Body of pancreas (tissue), 4 donors: ENCODE results near the gene DUXA.

ENCODE experiments used
- POLR2A ChIP-seq, 3 donors: fragments of 450-650 bp; IDR thresholded peaks; one replicate each; pipeline ENCODE4 v1.6.1; 2016; ENCODE audit warnings: antibody characterized with exemption in 3 of 3, mild to moderate bottlenecking in 2 of 3
- TF ChIP-seq, protein P1 (sequence below), 7 experiments: fragments of 450-650 bp in 4 of 7; fragments of 200-600 bp in 3 of 7; sonication (generic) in 3 of 7; IDR thresholded peaks; one replicate each; pipeline ENCODE4 v1.5.1; 2016 to 2019; ENCODE audit warnings: antibody characterized with exemption in 7 of 7

DNA sequence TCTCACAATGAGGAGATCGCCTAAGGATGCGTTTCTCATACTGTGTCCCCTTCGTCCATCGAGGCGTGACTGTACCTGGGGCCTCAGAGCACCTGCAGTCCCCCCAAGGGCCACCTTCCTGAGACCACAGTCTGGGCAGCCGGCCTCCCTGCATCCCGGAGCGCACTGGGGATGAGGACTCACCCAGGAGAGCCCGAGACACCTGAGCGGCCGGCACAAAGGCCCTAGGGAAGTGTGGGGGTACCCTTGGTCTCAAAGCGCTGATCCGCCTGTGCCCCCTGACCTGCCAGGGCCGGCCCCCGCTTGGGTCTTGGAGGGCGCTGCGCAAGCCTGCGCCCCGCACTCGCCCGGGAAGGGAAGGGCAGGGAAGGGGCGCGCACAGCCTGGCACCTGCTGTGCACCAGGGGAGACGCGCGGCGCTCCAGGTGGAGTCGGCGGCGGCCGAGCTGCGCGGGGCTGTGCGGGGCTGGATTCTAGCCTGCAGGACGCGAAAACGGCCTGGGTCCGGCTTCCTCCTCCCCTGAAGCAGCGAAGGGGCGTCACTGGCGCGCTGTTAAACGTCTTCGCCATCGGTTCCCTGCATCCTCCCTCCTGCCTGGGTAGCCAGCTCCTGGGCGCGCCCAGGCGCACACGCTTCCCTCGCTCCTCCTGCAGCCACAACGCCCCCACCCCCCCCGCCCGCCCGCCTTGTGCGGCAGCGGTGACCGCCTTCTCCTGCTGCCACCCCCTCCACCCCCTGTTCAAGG lies 61.1 kb downstream of the DUXA start:
- TF ChIP-seq, protein P1, sequence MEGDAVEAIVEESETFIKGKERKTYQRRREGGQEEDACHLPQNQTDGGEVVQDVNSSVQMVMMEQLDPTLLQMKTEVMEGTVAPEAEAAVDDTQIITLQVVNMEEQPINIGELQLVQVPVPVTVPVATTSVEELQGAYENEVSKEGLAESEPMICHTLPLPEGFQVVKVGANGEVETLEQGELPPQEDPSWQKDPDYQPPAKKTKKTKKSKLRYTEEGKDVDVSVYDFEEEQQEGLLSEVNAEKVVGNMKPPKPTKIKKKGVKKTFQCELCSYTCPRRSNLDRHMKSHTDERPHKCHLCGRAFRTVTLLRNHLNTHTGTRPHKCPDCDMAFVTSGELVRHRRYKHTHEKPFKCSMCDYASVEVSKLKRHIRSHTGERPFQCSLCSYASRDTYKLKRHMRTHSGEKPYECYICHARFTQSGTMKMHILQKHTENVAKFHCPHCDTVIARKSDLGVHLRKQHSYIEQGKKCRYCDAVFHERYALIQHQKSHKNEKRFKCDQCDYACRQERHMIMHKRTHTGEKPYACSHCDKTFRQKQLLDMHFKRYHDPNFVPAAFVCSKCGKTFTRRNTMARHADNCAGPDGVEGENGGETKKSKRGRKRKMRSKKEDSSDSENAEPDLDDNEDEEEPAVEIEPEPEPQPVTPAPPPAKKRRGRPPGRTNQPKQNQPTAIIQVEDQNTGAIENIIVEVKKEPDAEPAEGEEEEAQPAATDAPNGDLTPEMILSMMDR (IDR thresholded peaks at IDR 0.05): no peak
- no peak for TF ChIP-seq POLR2A (IDR thresholded peaks at IDR 0.05)
